Measurements from ENCODE around the gene GPHN. TPM values are rescaled to one million over a fixed set of nuclear protein-coding genes. Genes with fewer than 3 reads are reported as not detected.
"Not testable (repeated sequence)": the region's sequence is repeated elsewhere in the genome, so short reads cannot be mapped to it uniquely, and the experiment has no call there.

GPHN gene
- total and polyA plus RNA-seq, 4 donors, result 9.1 to 57.6 (median 33.9) TPM

DNA sequence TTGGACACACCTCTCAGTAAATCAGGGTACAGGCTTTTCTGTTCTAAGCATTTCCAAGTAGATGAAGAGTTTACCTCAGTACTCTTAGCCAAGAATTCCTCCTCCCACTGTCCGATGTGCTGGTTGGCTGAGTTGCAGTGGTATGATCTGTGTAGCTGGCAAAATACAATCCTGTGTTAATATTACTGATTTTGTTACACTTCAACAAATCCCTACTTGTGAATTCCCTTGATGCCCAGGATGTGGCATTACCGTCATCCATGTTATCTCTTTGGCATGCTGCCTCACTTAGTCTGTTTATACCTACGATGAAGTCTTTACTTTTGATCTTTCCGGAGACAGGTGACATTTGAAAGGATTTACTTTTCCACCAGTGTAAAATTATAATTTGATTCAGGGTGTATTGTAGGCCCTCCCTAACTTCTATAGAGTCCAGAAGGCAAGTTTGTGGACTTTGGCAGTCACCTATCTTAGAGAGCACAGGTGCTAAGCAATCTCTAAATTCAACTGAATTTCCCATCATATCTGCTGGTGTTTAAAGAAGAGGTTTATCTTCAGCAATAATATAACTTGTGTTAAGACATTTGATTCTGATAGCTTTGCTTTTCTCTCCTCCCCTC is 11.6 kb upstream of the GPHN start:
- peaks cover 0 to 2% (median 0%) of the 10 kb centered on the region in 5 donors for H3K4me1 ChIP-seq (ENCODE audit: control insufficient read depth in 5 of 5, insufficient read depth in 5 of 5, low read length in 5 of 5)
- no peak overlapping the region for H3K4me3 ChIP-seq
- DNase-seq, result no peak
- no peak overlapping the region for H3K9ac ChIP-seq (ENCODE audit: insufficient read depth in 1 of 2, low read length in 2 of 2)
- TF ChIP-seq, protein P1, sequence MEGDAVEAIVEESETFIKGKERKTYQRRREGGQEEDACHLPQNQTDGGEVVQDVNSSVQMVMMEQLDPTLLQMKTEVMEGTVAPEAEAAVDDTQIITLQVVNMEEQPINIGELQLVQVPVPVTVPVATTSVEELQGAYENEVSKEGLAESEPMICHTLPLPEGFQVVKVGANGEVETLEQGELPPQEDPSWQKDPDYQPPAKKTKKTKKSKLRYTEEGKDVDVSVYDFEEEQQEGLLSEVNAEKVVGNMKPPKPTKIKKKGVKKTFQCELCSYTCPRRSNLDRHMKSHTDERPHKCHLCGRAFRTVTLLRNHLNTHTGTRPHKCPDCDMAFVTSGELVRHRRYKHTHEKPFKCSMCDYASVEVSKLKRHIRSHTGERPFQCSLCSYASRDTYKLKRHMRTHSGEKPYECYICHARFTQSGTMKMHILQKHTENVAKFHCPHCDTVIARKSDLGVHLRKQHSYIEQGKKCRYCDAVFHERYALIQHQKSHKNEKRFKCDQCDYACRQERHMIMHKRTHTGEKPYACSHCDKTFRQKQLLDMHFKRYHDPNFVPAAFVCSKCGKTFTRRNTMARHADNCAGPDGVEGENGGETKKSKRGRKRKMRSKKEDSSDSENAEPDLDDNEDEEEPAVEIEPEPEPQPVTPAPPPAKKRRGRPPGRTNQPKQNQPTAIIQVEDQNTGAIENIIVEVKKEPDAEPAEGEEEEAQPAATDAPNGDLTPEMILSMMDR (IDR thresholded peaks at IDR 0.05; ENCODE audit: control extremely low read depth, extremely low read depth), result no peak
- no peaks in the 10 kb centered on the region for H3K27me3 ChIP-seq (ENCODE audit: control insufficient read depth in 3 of 3, insufficient read depth in 3 of 3, low read length in 2 of 3)
- no peaks in the 10 kb centered on the region for H3K9me3 ChIP-seq (ENCODE audit: control insufficient read depth in 4 of 4, insufficient read depth in 3 of 4, low read length in 3 of 4)
- ATAC-seq (ENCODE audit: insufficient read depth, low FRiP score), result peak; percentile 24
- WGBS, 2 donors, result 51 to 69% methylated on average over 4 of the region's 4 CpGs
- H3K36me3 ChIP-seq (ENCODE audit: control insufficient read depth in 4 of 4, insufficient read depth in 4 of 4, low read length in 4 of 4), result no peaks in the 10 kb centered on the region
- H3K27ac ChIP-seq (ENCODE audit: low read depth in 1 of 2, low read length in 1 of 2), result no peak overlapping the region

DNA sequence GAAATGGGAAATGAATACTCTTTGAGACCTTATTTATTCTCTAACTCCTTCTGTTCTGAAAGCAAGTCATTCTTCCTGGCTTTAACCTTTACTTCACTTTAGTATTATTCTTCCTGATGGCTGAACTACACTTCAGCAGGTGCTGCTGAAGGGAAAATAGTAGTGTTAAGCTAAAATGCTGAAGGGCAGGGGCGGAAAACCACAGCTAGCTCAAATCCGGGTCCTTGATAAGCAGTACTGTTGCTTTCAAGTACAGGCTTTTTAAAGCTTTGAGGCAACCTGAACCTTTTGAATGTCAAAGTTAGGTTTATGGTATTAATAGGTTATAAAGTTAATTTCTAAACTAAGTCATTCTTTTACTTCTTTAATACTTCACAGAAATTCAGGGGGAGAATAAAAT is 11.0 kb upstream of the GPHN start:
- no peak overlapping the region for H3K9ac ChIP-seq (ENCODE audit: insufficient read depth in 1 of 2, low read length in 2 of 2)
- no peak overlapping the region for H3K4me3 ChIP-seq
- DNase-seq (no peak), ATAC-seq (ENCODE audit: insufficient read depth, low FRiP score) (no peak)
- H3K27me3 ChIP-seq (ENCODE audit: control insufficient read depth in 3 of 3, insufficient read depth in 3 of 3, low read length in 2 of 3), result no peaks in the 10 kb centered on the region
- TF ChIP-seq, protein P1 (IDR thresholded peaks at IDR 0.05; ENCODE audit: control extremely low read depth, extremely low read depth), result no peak
- H3K9me3 ChIP-seq (ENCODE audit: control insufficient read depth in 4 of 4, insufficient read depth in 3 of 4, low read length in 3 of 4), result no peaks in the 10 kb centered on the region
- WGBS, 2 donors, result 46 to 49% methylated on average over 2 of the region's 2 CpGs
- no peaks in the 10 kb centered on the region for H3K36me3 ChIP-seq (ENCODE audit: control insufficient read depth in 4 of 4, insufficient read depth in 4 of 4, low read length in 4 of 4)
- H3K4me1 ChIP-seq (ENCODE audit: control insufficient read depth in 5 of 5, insufficient read depth in 5 of 5, low read length in 5 of 5), result peaks cover 0 to 2% (median 0%) of the 10 kb centered on the region in 5 donors
- H3K27ac ChIP-seq (ENCODE audit: low read depth in 1 of 2, low read length in 1 of 2), result no peak overlapping the region

GRCh38 chr14:66498311-66498710 is 9.6 kb upstream of the GPHN start:
- 66 to 87% methylated on average over 3 of the region's 3 CpGs for WGBS, 2 donors
- H3K9me3 ChIP-seq (ENCODE audit: control insufficient read depth in 4 of 4, insufficient read depth in 3 of 4, low read length in 3 of 4), result no peaks in the 10 kb centered on the region
- no peaks in the 10 kb centered on the region for H3K36me3 ChIP-seq (ENCODE audit: control insufficient read depth in 4 of 4, insufficient read depth in 4 of 4, low read length in 4 of 4)
- peaks cover 0 to 2% (median 0%) of the 10 kb centered on the region in 5 donors for H3K4me1 ChIP-seq (ENCODE audit: control insufficient read depth in 5 of 5, insufficient read depth in 5 of 5, low read length in 5 of 5)
- H3K9ac ChIP-seq (ENCODE audit: insufficient read depth in 1 of 2, low read length in 2 of 2), result no peak overlapping the region
- H3K27ac ChIP-seq (ENCODE audit: low read depth in 1 of 2, low read length in 1 of 2), result no peak overlapping the region
- DNase-seq (no peak), ATAC-seq (ENCODE audit: insufficient read depth, low FRiP score) (no peak)
- no peaks in the 10 kb centered on the region for H3K27me3 ChIP-seq (ENCODE audit: control insufficient read depth in 3 of 3, insufficient read depth in 3 of 3, low read length in 2 of 3)
- TF ChIP-seq, protein P1 (IDR thresholded peaks at IDR 0.05; ENCODE audit: control extremely low read depth, extremely low read depth), result no peak
- no peak overlapping the region for H3K4me3 ChIP-seq

DNA sequence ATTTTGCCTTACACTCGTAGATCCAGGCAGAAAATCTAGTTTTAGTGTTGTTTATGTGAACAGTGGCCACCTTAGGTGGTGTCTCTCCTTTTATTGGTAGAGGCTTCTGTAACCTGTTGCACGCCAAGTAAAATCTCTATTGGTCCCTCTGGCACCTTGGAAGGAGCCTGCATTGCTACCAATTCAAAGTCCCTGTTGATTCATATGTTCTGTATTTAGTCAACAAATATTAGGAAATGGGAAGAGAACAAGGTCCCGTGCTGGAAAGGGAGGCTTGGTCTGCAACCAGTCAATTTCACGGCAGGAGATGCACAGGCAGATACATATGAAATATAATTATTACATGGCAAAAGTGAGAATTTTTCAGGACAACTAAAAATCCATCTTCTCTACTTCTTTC is 6.4 kb upstream of the GPHN start:
- WGBS, 2 donors, result 72 to 89% methylated on average over 4 of the region's 4 CpGs
- TF ChIP-seq, protein P1 (IDR thresholded peaks at IDR 0.05; ENCODE audit: control extremely low read depth, extremely low read depth), result no peak
- Histone ChIP-seq H3K27ac (ENCODE audit: low read depth in 1 of 2, low read length in 1 of 2) (no peak overlapping the region), H3K4me1 (ENCODE audit: control insufficient read depth in 5 of 5, insufficient read depth in 5 of 5, low read length in 5 of 5) (peaks cover 0 to 2% (median 0%) of the 10 kb centered on the region in 5 donors), H3K27me3 (ENCODE audit: control insufficient read depth in 3 of 3, insufficient read depth in 3 of 3, low read length in 2 of 3) (no peaks in the 10 kb centered on the region), H3K9me3 (ENCODE audit: control insufficient read depth in 4 of 4, insufficient read depth in 3 of 4, low read length in 3 of 4) (no peaks in the 10 kb centered on the region), H3K9ac (ENCODE audit: insufficient read depth in 1 of 2, low read length in 2 of 2) (no peak overlapping the region), H3K4me3 (no peak overlapping the region), H3K36me3 (ENCODE audit: control insufficient read depth in 4 of 4, insufficient read depth in 4 of 4, low read length in 4 of 4) (no peaks in the 10 kb centered on the region)
- ATAC-seq (ENCODE audit: insufficient read depth, low FRiP score) (no peak), DNase-seq (no peak)

- not testable (repeated sequence) for H3K4me3 ChIP-seq; H3K36me3 ChIP-seq (ENCODE audit: control insufficient read depth in 4 of 4, insufficient read depth in 4 of 4, low read length in 4 of 4); DNase-seq; H3K9ac ChIP-seq (ENCODE audit: insufficient read depth in 1 of 2, low read length in 2 of 2); H3K27me3 ChIP-seq (ENCODE audit: control insufficient read depth in 3 of 3, insufficient read depth in 3 of 3, low read length in 2 of 3); ATAC-seq (ENCODE audit: insufficient read depth, low FRiP score); H3K4me1 ChIP-seq (ENCODE audit: control insufficient read depth in 5 of 5, insufficient read depth in 5 of 5, low read length in 5 of 5); H3K9me3 ChIP-seq (ENCODE audit: control insufficient read depth in 4 of 4, insufficient read depth in 3 of 4, low read length in 3 of 4); H3K27ac ChIP-seq (ENCODE audit: low read depth in 1 of 2, low read length in 1 of 2)
- 85% methylated on average over 5 of the region's 5 CpGs for WGBS, 2 donors
These were observed 5.1 kb upstream of the GPHN start for GRCh38 chr14:66502836-66503235.

All from lung (tissue), 12 donors.